Loucy (cell line): ENCODE results near the gene PFN1.

Source experiments
- H2AFZ ChIP-seq: fragments of 200-600 bp; sonication (generic); 2 replicates; pipeline ENCODE4 v1.6.0; 2016; ENCODE audit warnings: antibody characterized with exemption, mild to moderate bottlenecking, low read length, moderate library complexity
- H3F3A ChIP-seq: fragments of 200-600 bp; 2 replicates; pipeline ENCODE4 v1.6.0; 2016; ENCODE audit warnings: antibody characterized with exemption, low read depth, mild to moderate bottlenecking
- H3K27me3 ChIP-seq: fragments of 200-600 bp; sonication (generic); 2 replicates; pipeline ENCODE4 v1.6.1; 2014; ENCODE audit warnings: low read length, mild to moderate bottlenecking; ENCODE audit not compliant: insufficient read depth, poor library complexity, severe bottlenecking
- H3K36me3 ChIP-seq: fragments of 200-600 bp; sonication (generic); 2 replicates; pipeline ENCODE4 v1.6.1; 2016; ENCODE audit warnings: low read length; ENCODE audit not compliant: insufficient read depth
- H3K4me1 ChIP-seq: fragments of 200-600 bp; sonication (generic); 2 replicates; pipeline ENCODE4 v1.5.1; 2014; ENCODE audit warnings: low read length, mild to moderate bottlenecking; ENCODE audit not compliant: insufficient read depth, poor library complexity, severe bottlenecking
- H3K4me2 ChIP-seq: fragments of 200-600 bp; sonication (generic); 2 replicates; pipeline ENCODE4 v1.6.0; 2014; ENCODE audit warnings: antibody characterized with exemption, low read length, low read depth, mild to moderate bottlenecking; ENCODE audit not compliant: poor library complexity, severe bottlenecking
- H3K4me3 ChIP-seq: fragments of 200-600 bp; sonication (generic); 2 replicates; pipeline ENCODE4 v1.5.1; 2014; ENCODE audit warnings: low read length, mild to moderate bottlenecking, mixed read lengths; ENCODE audit not compliant: poor library complexity, severe bottlenecking
- H3K79me2 ChIP-seq: fragments of 200-600 bp; sonication (generic); 2 replicates; pipeline ENCODE4 v1.6.1; 2014; ENCODE audit warnings: low read length; ENCODE audit not compliant: insufficient read depth
- H3K9ac ChIP-seq: fragments of 200-600 bp; sonication (generic); 2 replicates; pipeline ENCODE4 v1.6.0; 2014; ENCODE audit warnings: mild to moderate bottlenecking, low read depth, low read length, moderate library complexity; ENCODE audit not compliant: poor library complexity, severe bottlenecking
- H3K9me2 ChIP-seq: fragments of 200-600 bp; sonication (generic); replicated peaks from 2 replicates; pipeline ENCODE4 v1.6.1; 2016; ENCODE audit warnings: low read depth, low read length, mixed read lengths
- H3K9me3 ChIP-seq: fragments of 200-600 bp; sonication (generic); 2 replicates; pipeline ENCODE4 v1.6.1; 2014; ENCODE audit warnings: mild to moderate bottlenecking, antibody characterized with exemption, low read length, low read depth; ENCODE audit not compliant: insufficient read depth
- H4K20me1 ChIP-seq: fragments of 200-600 bp; sonication (generic); 2 replicates; pipeline ENCODE4 v1.6.0; 2014; ENCODE audit warnings: antibody characterized with exemption, low read length, mild to moderate bottlenecking; ENCODE audit not compliant: insufficient read depth, poor library complexity, severe bottlenecking
- EZH2phosphoT487 ChIP-seq: fragments of 200-600 bp; IDR thresholded peaks from 2 replicates; pipeline ENCODE4 v1.6.1; 2018; ENCODE audit warnings: antibody characterized with exemption, mild to moderate bottlenecking, moderate library complexity, borderline replicate concordance
- TF ChIP-seq, protein P1 (sequence below): fragments of 200-600 bp; sonication (generic); conservative IDR thresholded peaks from 2 replicates; pipeline ENCODE4 v1.5.1; 2014; ENCODE audit warnings: mild to moderate bottlenecking, antibody characterized with exemption, low read length

The PFN1 gene

GRCh38 chr17:4970273-4970672, 21.9 kb upstream of the PFN1 start:
- TF ChIP-seq, protein P1, sequence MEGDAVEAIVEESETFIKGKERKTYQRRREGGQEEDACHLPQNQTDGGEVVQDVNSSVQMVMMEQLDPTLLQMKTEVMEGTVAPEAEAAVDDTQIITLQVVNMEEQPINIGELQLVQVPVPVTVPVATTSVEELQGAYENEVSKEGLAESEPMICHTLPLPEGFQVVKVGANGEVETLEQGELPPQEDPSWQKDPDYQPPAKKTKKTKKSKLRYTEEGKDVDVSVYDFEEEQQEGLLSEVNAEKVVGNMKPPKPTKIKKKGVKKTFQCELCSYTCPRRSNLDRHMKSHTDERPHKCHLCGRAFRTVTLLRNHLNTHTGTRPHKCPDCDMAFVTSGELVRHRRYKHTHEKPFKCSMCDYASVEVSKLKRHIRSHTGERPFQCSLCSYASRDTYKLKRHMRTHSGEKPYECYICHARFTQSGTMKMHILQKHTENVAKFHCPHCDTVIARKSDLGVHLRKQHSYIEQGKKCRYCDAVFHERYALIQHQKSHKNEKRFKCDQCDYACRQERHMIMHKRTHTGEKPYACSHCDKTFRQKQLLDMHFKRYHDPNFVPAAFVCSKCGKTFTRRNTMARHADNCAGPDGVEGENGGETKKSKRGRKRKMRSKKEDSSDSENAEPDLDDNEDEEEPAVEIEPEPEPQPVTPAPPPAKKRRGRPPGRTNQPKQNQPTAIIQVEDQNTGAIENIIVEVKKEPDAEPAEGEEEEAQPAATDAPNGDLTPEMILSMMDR, result no peak
- TF ChIP-seq EZH2phosphoT487, result no peak
- peaks cover 27% of the 10 kb centered on the region for H3K4me1 ChIP-seq
- no peaks in the 10 kb centered on the region for H4K20me1 ChIP-seq
- H3K9me3 ChIP-seq, result no peaks in the 10 kb centered on the region
- peaks cover 32% of the 10 kb centered on the region for H3K79me2 ChIP-seq
- no peaks in the 10 kb centered on the region for H3K27me3 ChIP-seq
- no peaks in the 10 kb centered on the region for H3K36me3 ChIP-seq
- no peak overlapping the region for H3K4me2 ChIP-seq
- H2AFZ ChIP-seq, result no peak overlapping the region
- H3F3A ChIP-seq, result no peaks in the 10 kb centered on the region
- H3K9ac ChIP-seq, result peak overlapping the region; percentile 100
- H3K9me2 ChIP-seq, result no peaks in the 10 kb centered on the region
- H3K4me3 ChIP-seq, result no peak overlapping the region

DNA sequence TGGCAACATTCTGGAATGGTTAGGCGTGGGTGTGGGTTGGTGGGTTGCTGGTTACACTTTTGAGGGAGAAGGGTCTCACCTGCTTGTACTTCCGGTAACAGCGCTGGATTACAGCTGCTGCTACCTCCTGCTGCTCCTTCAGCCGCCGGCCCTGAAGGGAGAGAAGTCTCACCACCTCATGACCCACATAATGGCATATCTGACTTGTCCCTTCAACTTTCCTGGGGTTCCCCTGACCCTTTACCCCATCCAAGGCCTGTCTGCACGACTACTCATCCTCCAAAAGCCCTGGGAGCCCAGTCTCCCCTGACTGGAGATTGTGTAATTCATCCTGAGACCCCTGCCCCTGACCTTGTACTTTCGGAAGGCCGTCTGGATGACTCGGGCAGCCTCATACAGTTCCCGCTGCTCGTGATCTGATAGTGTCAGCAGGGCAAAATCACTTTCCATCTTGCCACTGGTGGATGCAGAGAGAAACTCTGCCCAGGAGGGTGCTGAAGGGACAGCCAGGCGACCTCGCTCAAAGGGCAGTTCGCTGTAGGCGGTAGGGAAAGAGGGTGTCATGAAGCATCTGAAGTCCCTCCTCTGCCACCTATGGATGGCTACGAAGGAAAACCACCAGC, 21.3 kb upstream of the PFN1 start:
- Histone ChIP-seq H4K20me1 (no peaks in the 10 kb centered on the region), H3K27me3 (no peaks in the 10 kb centered on the region), H3K4me2 (peak overlapping the region; percentile 100), H3F3A (no peaks in the 10 kb centered on the region), H3K36me3 (no peaks in the 10 kb centered on the region), H3K9ac (peak overlapping the region; percentile 100), H3K9me2 (no peaks in the 10 kb centered on the region), H3K4me1 (peaks cover 27% of the 10 kb centered on the region), H3K79me2 (peaks cover 35% of the 10 kb centered on the region), H3K4me3 (peak overlapping the region; percentile 100), H2AFZ (no peak overlapping the region), H3K9me3 (no peaks in the 10 kb centered on the region)
- TF ChIP-seq EZH2phosphoT487, result no peak
- TF ChIP-seq, protein P1, result no peak

GRCh38 chr17:4969047-4969550, 20.8 kb upstream of the PFN1 start:
- H2AFZ ChIP-seq, result no peak overlapping the region
- H3K4me1 ChIP-seq, result peaks cover 27% of the 10 kb centered on the region
- no peaks in the 10 kb centered on the region for H3K36me3 ChIP-seq
- H3K27me3 ChIP-seq, result no peaks in the 10 kb centered on the region
- H3F3A ChIP-seq, result no peaks in the 10 kb centered on the region
- no peaks in the 10 kb centered on the region for H3K9me3 ChIP-seq
- no peaks in the 10 kb centered on the region for H3K9me2 ChIP-seq
- peak overlapping the region; percentile 100 for H3K4me2 ChIP-seq
- TF ChIP-seq EZH2phosphoT487, result no peak
- TF ChIP-seq, protein P1, result no peak
- no peaks in the 10 kb centered on the region for H4K20me1 ChIP-seq
- H3K4me3 ChIP-seq, result peak overlapping the region; percentile 100
- H3K79me2 ChIP-seq, result peaks cover 35% of the 10 kb centered on the region
- peak overlapping the region; percentile 100 for H3K9ac ChIP-seq
